Mucosa of descending colon (tissue), 3 donors: Measurements from ENCODE around the gene RHPN2. TPM values are rescaled to one million over a fixed set of nuclear protein-coding genes. Genes with fewer than 3 reads are reported as not detected.

ENCODE experiments used
- ATAC-seq: fragments of 200-7000 bp; cut with Tn5 transposase; one replicate; pipeline ENCODE4 v1.9.1; 2020; ENCODE audit warnings: mild to moderate bottlenecking, moderate library complexity
- DNase-seq, 3 donors: peaks; one replicate each; pipeline ENCODE4 v3.0.0-alpha.2; 2020
- H3K36me3 ChIP-seq: fragments of 200-600 bp; one replicate; pipeline ENCODE4 v1.8.0; 2021; ENCODE audit warnings: low read depth, mild to moderate bottlenecking
- H3K4me1 ChIP-seq: fragments of 200-600 bp; one replicate; pipeline ENCODE4 v1.8.0; 2021; ENCODE audit warnings: low read depth, mild to moderate bottlenecking
- H3K4me3 ChIP-seq: fragments of 200-600 bp; one replicate; pipeline ENCODE4 v1.8.0; 2021; ENCODE audit warnings: mild to moderate bottlenecking
- H3K9me3 ChIP-seq: fragments of 200-600 bp; one replicate; pipeline ENCODE4 v1.8.0; 2021; ENCODE audit warnings: mild to moderate bottlenecking
- intact Hi-C, 2 donors: fragments of 100-400 bp; cut with DNase I in 1 of 2; cut with micrococcal nuclease in 1 of 2; formaldehyde crosslinking; loops; one replicate each; pipeline versions ENCODE4 v1.11.0 to v1.11.1; 2022; cut with DNase I, micrococcal nuclease
- long read RNA-seq, 2 donors: library from polyadenylated mRNA; unstranded; transcript quantifications; one replicate each; pipeline ENCODE4 v2.0.0, GENCODE V29; 2019 to 2021
- total RNA-seq, 3 donors: library from RNA; stranded (reverse); fragmentation: NEBNext Ultra II Directional in 2 of 3; extraction: Animal tissue kit (Norgen Biotek cat#: 25700) in 2 of 3; gene quantifications; one replicate each; pipeline versions ENCODE4 v1.2.1 to v1.2.4, GENCODE V29; 2021 to 2023
- TF ChIP-seq, protein P1 (sequence below): fragments of 200-600 bp; IDR thresholded peaks from one replicate; pipeline ENCODE4 v1.8.0; 2022; ENCODE audit warnings: antibody characterized with exemption, mild to moderate bottlenecking
- donor health status: DM: no; HTN: no; CAD: no; lungs with moderate emphysema.
- donor health status: DM: no; HTN: no; CAD: no.
- donor health status: DM: no; HTN: yes; CAD: no.

RHPN2 gene
- 10 to 100 TPM; 37.3 to 72.7 (median 68.3) TPM for total RNA-seq
- long read RNA-seq, donor 1, transcript RHPN2-201 (15 exons, 3,500 nt) = major isoform, 5 of 21 reads
- long read RNA-seq, donor 1, partial matches to known transcripts = 10 of 21 reads
- long read RNA-seq, donor 1, other reads (novel, unspliced or antisense) = 5 of 21 reads
- long read RNA-seq, donor 2, transcript RHPN2-201 (15 exons, 3,500 nt) = major isoform, 5 of 12 reads
- long read RNA-seq, donor 2, partial matches to known transcripts = 3 of 12 reads
- long read RNA-seq, donor 2, other reads (novel, unspliced or antisense) = 3 of 12 reads

DNA sequence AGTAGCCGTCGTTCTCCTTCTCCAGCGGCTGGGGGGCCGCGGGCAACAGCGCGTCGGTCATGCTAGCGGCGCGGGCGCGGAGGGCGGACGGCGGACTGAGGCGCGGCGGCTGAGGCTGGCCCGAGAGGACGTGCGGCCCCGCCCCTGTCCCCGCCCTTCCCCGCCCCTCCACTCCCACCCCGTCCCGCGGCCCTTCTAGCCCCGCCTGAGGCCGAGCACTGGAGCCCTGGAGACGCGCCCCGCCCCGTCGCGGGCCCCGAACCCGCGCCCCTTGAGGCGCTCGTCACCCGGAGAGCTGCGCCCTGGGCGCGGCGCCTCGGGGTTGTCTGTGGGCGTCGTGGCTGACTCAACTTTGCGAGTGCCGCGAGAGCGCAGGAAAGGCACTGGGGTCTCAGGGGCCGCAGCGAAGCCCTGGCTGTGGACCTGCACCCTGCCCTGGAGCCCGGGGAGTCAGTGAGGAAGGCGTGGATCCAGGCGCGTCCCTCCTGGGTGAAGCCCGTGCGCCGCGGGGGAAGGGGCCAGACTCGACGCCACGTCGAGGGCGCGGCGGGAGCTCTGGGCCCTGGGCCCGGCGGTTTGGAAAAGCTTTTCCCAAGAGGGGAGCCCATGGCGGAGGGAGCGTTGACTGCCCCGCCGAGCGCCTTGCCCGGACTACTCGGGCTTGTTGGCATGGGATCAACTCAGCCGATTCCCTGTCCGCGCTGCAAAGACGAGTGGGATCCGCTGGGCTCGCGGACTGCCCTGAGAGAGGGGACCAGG lies at the start of gene RHPN2:
Gene RHPN2, minus strand, starts transcription at position 97 of the 759 bp plus-strand sequence. Its CDS starts 36 bp downstream, at position 61.
- TF ChIP-seq, protein P1, sequence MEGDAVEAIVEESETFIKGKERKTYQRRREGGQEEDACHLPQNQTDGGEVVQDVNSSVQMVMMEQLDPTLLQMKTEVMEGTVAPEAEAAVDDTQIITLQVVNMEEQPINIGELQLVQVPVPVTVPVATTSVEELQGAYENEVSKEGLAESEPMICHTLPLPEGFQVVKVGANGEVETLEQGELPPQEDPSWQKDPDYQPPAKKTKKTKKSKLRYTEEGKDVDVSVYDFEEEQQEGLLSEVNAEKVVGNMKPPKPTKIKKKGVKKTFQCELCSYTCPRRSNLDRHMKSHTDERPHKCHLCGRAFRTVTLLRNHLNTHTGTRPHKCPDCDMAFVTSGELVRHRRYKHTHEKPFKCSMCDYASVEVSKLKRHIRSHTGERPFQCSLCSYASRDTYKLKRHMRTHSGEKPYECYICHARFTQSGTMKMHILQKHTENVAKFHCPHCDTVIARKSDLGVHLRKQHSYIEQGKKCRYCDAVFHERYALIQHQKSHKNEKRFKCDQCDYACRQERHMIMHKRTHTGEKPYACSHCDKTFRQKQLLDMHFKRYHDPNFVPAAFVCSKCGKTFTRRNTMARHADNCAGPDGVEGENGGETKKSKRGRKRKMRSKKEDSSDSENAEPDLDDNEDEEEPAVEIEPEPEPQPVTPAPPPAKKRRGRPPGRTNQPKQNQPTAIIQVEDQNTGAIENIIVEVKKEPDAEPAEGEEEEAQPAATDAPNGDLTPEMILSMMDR = no peak
- ATAC-seq = peak; percentile 89
- no peaks in the 10 kb centered on the region for H3K9me3 ChIP-seq
- H3K4me3 ChIP-seq = peak within 1 kb of the TSS; percentile 67
- intact Hi-C loops = no loop called here
- no peaks in the 10 kb centered on the region for H3K36me3 ChIP-seq
- DNase-seq = peak; percentile 84 to 90 (median 89)
- H3K4me1 ChIP-seq = peaks cover 21% of the 10 kb centered on the region

DNA sequence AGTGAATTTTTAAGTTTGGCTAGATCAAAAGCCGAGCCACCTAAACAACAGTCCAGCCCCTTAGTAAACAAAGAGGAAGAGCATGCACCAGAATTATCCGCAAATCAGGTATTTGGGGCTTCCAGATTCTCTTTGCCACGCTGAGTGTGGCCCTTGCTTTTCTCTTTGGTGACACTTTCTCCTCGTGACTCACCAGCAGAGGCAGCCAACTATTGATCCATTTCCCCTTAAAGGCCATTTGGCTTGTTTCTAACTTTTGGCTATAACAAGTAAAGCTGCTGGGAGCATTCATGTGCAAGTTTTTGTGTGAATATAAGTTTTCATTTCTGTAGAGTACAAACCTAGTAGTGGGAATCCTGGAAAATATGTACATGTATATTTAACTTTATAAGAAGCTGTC lies 49.6 kb upstream of the RHPN2 start:
- no peak for ATAC-seq
- TF ChIP-seq, protein P1 = no peak

DNA sequence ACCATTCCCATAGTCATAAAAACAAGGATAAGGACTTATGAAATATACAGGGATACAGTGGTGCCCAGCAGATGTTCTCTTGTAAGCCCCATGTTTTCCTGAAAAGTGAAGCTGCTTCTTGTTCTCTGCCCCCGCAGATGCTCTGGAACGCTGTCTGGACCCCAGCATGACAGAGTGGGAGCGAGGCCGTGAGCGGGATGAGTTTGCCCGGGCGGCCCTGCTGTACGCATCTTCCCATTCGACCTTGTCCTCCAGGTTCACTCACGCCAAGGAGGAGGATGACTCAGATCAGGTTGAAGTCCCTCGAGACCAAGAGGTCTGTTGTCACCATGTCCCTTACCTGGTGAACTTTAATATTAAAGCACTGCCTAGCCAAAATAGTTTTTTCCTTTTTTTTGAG lies 46.9 kb upstream of the RHPN2 start:
- Histone ChIP-seq H3K4me3 (no peak overlapping the region), H3K4me1 (no peaks in the 10 kb centered on the region), H3K36me3 (peaks cover 7% of the 10 kb centered on the region), H3K9me3 (no peaks in the 10 kb centered on the region)
- DNase-seq = no peak
- ATAC-seq = no peak
- TF ChIP-seq, protein P1 = no peak
- intact Hi-C loops = no loop called here

More for the DNA sequence above, 49.6 kb upstream of the RHPN2 start:
- no peaks in the 10 kb centered on the region for H3K4me1 ChIP-seq
- no peak overlapping the region for H3K4me3 ChIP-seq
- no peaks in the 10 kb centered on the region for H3K9me3 ChIP-seq
- DNase-seq = no peak
- H3K36me3 ChIP-seq = peaks cover 4% of the 10 kb centered on the region
- intact Hi-C loops = no loop called here

DNA sequence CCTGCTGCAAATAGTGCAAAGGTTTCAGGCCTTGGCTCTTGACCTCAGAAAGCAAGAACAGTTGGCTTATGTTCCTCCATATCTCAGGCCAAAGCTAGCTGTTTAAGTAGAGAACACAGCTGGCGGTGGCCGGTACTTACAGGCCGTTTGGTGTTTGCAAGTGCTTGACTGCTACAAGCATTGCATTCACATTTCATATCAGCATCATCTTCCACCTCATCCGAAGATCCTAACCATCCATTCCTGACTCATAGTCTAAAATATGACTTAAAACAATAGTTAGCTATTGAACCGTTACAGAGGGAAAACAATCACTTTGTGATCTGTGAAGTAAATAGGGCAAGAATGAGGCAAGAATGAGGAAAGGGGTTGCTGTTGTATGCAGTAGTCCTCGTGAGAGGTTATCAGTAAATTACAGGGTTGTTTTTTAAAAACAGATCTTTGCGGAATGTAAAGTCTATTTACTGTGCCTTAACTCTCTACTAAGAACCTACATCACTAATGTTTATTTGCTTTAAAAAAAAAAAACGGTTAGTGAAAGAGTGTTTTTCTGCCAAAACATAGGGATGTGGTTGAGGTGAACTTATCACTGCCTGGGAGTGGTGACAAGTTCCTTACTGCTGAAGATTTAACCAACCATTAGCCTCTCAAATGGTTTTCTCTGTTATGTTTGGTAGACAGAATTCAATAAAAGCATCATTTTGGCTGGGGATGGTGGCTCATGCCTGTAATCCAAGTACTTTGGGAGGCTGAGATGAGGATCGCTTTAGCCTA lies 45.6 kb upstream of the RHPN2 start:
- TF ChIP-seq, protein P1 = no peak
- Histone ChIP-seq H3K4me3 (no peak overlapping the region), H3K4me1 (no peaks in the 10 kb centered on the region), H3K36me3 (peaks cover 7% of the 10 kb centered on the region), H3K9me3 (no peaks in the 10 kb centered on the region)
- no peak for DNase-seq
- no peak for ATAC-seq
- intact Hi-C loops = no loop called here

DNA sequence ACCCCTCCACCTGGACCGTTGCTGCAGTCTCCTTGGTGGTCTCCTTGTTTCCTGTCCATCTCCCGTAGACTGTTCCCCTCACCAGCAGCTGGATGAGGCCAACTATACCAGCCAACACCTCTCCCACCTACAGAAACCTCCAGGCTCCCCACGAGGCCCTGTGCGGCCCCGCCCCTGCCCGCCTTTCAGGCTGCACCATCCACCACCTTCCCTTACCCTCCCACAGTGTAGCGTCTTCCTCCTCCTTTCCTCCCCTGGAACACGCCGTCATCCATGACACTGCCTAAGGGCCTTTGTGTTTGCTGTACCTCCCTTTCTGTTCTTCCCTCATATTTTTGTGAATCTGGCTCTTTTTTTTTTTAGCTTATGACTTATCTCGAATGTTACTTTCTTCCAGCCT lies 43.5 kb upstream of the RHPN2 start:
- TF ChIP-seq, protein P1 = no peak
- H3K4me3 ChIP-seq = no peak overlapping the region
- ATAC-seq = no peak
- DNase-seq = no peak
- intact Hi-C loops = no loop called here
- no peaks in the 10 kb centered on the region for H3K4me1 ChIP-seq
- H3K36me3 ChIP-seq = peaks cover 3% of the 10 kb centered on the region
- no peaks in the 10 kb centered on the region for H3K9me3 ChIP-seq
